Measurements from ENCODE around the gene FAM241B.

- TF ChIP-seq POLR2A (IDR thresholded peaks at IDR 0.05): no peak
- no peak for TF ChIP-seq CTCF (IDR thresholded peaks at IDR 0.05 in 4 of 5, conservative IDR thresholded peaks at IDR 0.05 in 1 of 5)
These were observed 3.2 kb upstream of the FAM241B start for GRCh38 chr10:69626826-69627225.

All from gastrocnemius medialis (tissue), 4 donors.